ENCODE measurements around the gene SCARB2. TPM values are rescaled to one million over a fixed set of nuclear protein-coding genes. Genes with fewer than 3 reads are reported as not detected.

Gene SCARB2
- total RNA-seq, 4 donors from 2014 or later, result 126 to 219 (median 143) TPM

GRCh38 chr4:76224171-76224570 is 10.5 kb upstream of the SCARB2 start:
- H3K4me3 ChIP-seq, result no peak overlapping the region
- H3K27me3 ChIP-seq, result no peaks in the 10 kb centered on the region
- no peak for DNase-seq (ENCODE audit: low spot score in 2 of 2)
- no peaks in the 10 kb centered on the region for H3K36me3 ChIP-seq
- 58 to 80% methylated on average over 3 of the region's 3 CpGs for WGBS, 2 donors
- TF ChIP-seq CTCF (IDR thresholded peaks at IDR 0.05), result no peak
- no peak for TF ChIP-seq EP300 (IDR thresholded peaks at IDR 0.05)
- no peak for TF ChIP-seq POLR2A (IDR thresholded peaks at IDR 0.05)
- no peak overlapping the region for H3K27ac ChIP-seq
- H3K4me1 ChIP-seq, result peaks cover 0 to 6% (median 3%) of the 10 kb centered on the region in 4 donors
- H3K9me3 ChIP-seq, result peaks cover 0 to 16% (median 0%) of the 10 kb centered on the region in 4 donors

- H3K4me3 ChIP-seq, result no peak overlapping the region
- peaks cover 0 to 19% (median 11%) of the 10 kb centered on the region in 4 donors for H3K4me1 ChIP-seq
- H3K9me3 ChIP-seq, result no peaks in the 10 kb centered on the region
- H3K36me3 ChIP-seq, result no peaks in the 10 kb centered on the region
- peak in 1 of 2 donors; percentile 43 for DNase-seq (ENCODE audit: low spot score in 2 of 2)
- no peaks in the 10 kb centered on the region for H3K27me3 ChIP-seq
- TF ChIP-seq CTCF (IDR thresholded peaks at IDR 0.05) (no peak), EP300 (IDR thresholded peaks at IDR 0.05) (peak; percentile 24 to 88)
- peak overlapping the region in 2 of 4 donors; percentile 4 to 28 for H3K27ac ChIP-seq
- 55 to 57% methylated on average over 7 of the region's 7 CpGs for WGBS, 2 donors
Measured at GRCh38 chr4:76219299-76220055, 5.9 kb upstream of the SCARB2 start.

GRCh38 chr4:76216975-76217814 is 3.6 kb upstream of the SCARB2 start:
- Histone ChIP-seq H3K9me3 (no peaks in the 10 kb centered on the region), H3K27ac (no peak overlapping the region), H3K36me3 (no peaks in the 10 kb centered on the region), H3K4me1 (peaks cover 0 to 30% (median 22%) of the 10 kb centered on the region in 4 donors), H3K27me3 (no peaks in the 10 kb centered on the region), H3K4me3 (no peak overlapping the region)
- TF ChIP-seq EP300 (IDR thresholded peaks at IDR 0.05), result no peak
- TF ChIP-seq POLR2A (IDR thresholded peaks at IDR 0.05), result no peak
- TF ChIP-seq CTCF (IDR thresholded peaks at IDR 0.05), result no peak
- WGBS, 2 donors, result 84 to 93% methylated on average over 6 of the region's 6 CpGs
- DNase-seq (ENCODE audit: low spot score in 2 of 2), result no peak

- 87 to 88% methylated on average over 2 of the region's 2 CpGs for WGBS, 2 donors
Measured at GRCh38 chr4:76216524-76216923, 2.9 kb upstream of the SCARB2 start.

More at GRCh38 chr4:76216524-76216923, 2.9 kb upstream of the SCARB2 start:
- TF ChIP-seq CTCF (IDR thresholded peaks at IDR 0.05), result no peak
- TF ChIP-seq POLR2A (IDR thresholded peaks at IDR 0.05), result no peak
- no peak for TF ChIP-seq EP300 (IDR thresholded peaks at IDR 0.05)
- Histone ChIP-seq H3K4me3 (no peak overlapping the region), H3K36me3 (no peaks in the 10 kb centered on the region), H3K4me1 (peaks cover 0 to 37% (median 29%) of the 10 kb centered on the region in 4 donors), H3K27ac (no peak overlapping the region), H3K27me3 (no peaks in the 10 kb centered on the region), H3K9me3 (no peaks in the 10 kb centered on the region)
- DNase-seq (ENCODE audit: low spot score in 2 of 2), result no peak

Data from tibial nerve (tissue), 4 donors.